ENCODE data around the gene SPRY4. TPM values are rescaled to one million over a fixed set of nuclear protein-coding genes. Genes with fewer than 3 reads are reported as not detected.

Gene SPRY4
- total RNA-seq, 1 experiment from 2014 or later: 140 TPM

GRCh38 chr5:142356716-142357468 lies 32.1 kb upstream of the SPRY4 start (continued):
- no peak for TF ChIP-seq OVOL2 (CRISPR knock-in tag; IDR thresholded peaks at IDR 0.05; ENCODE audit: borderline replicate concordance)
- TF ChIP-seq, protein P1, sequence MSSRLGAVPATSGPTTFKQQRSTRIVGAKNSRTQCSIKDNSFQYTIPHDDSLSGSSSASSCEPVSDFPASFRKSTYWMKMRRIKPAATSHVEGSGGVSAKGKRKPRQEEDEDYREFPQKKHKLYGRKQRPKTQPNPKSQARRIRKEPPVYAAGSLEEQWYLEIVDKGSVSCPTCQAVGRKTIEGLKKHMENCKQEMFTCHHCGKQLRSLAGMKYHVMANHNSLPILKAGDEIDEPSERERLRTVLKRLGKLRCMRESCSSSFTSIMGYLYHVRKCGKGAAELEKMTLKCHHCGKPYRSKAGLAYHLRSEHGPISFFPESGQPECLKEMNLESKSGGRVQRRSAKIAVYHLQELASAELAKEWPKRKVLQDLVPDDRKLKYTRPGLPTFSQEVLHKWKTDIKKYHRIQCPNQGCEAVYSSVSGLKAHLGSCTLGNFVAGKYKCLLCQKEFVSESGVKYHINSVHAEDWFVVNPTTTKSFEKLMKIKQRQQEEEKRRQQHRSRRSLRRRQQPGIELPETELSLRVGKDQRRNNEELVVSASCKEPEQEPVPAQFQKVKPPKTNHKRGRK (CRISPR knock-in tag; IDR thresholded peaks at IDR 0.05; ENCODE audit: borderline replicate concordance): no peak
- 0 out of 2 replicates have a peak, but pooled peaks have one; percentile 36 for TF ChIP-seq NFATC4 (CRISPR knock-in tag; IDR thresholded peaks at IDR 0.05)
- TF ChIP-seq, protein P2, sequence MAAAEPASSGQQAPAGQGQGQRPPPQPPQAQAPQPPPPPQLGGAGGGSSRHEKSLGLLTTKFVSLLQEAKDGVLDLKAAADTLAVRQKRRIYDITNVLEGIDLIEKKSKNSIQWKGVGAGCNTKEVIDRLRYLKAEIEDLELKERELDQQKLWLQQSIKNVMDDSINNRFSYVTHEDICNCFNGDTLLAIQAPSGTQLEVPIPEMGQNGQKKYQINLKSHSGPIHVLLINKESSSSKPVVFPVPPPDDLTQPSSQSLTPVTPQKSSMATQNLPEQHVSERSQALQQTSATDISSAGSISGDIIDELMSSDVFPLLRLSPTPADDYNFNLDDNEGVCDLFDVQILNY (CRISPR knock-in tag; IDR thresholded peaks at IDR 0.05): peak; percentile 85
- no peak for TF ChIP-seq IRF1 (CRISPR knock-in tag; IDR thresholded peaks at IDR 0.05)
- TF ChIP-seq ZNF317 (CRISPR knock-in tag; IDR thresholded peaks at IDR 0.05; ENCODE audit: borderline replicate concordance, low read depth): 0 out of 2 replicates have a peak, but pooled peaks have one; percentile 29
- TF ChIP-seq, protein P3, sequence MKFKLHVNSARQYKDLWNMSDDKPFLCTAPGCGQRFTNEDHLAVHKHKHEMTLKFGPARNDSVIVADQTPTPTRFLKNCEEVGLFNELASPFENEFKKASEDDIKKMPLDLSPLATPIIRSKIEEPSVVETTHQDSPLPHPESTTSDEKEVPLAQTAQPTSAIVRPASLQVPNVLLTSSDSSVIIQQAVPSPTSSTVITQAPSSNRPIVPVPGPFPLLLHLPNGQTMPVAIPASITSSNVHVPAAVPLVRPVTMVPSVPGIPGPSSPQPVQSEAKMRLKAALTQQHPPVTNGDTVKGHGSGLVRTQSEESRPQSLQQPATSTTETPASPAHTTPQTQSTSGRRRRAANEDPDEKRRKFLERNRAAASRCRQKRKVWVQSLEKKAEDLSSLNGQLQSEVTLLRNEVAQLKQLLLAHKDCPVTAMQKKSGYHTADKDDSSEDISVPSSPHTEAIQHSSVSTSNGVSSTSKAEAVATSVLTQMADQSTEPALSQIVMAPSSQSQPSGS (CRISPR knock-in tag; IDR thresholded peaks at IDR 0.05; ENCODE audit: borderline replicate concordance, low read depth): no peak
- TF ChIP-seq, protein P4, sequence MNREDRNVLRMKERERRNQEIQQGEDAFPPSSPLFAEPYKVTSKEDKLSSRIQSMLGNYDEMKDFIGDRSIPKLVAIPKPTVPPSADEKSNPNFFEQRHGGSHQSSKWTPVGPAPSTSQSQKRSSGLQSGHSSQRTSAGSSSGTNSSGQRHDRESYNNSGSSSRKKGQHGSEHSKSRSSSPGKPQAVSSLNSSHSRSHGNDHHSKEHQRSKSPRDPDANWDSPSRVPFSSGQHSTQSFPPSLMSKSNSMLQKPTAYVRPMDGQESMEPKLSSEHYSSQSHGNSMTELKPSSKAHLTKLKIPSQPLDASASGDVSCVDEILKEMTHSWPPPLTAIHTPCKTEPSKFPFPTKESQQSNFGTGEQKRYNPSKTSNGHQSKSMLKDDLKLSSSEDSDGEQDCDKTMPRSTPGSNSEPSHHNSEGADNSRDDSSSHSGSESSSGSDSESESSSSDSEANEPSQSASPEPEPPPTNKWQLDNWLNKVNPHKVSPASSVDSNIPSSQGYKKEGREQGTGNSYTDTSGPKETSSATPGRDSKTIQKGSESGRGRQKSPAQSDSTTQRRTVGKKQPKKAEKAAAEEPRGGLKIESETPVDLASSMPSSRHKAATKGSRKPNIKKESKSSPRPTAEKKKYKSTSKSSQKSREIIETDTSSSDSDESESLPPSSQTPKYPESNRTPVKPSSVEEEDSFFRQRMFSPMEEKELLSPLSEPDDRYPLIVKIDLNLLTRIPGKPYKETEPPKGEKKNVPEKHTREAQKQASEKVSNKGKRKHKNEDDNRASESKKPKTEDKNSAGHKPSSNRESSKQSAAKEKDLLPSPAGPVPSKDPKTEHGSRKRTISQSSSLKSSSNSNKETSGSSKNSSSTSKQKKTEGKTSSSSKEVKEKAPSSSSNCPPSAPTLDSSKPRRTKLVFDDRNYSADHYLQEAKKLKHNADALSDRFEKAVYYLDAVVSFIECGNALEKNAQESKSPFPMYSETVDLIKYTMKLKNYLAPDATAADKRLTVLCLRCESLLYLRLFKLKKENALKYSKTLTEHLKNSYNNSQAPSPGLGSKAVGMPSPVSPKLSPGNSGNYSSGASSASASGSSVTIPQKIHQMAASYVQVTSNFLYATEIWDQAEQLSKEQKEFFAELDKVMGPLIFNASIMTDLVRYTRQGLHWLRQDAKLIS (CRISPR knock-in tag; IDR thresholded peaks at IDR 0.05; ENCODE audit: borderline replicate concordance): 0 out of 2 replicates have a peak, but pooled peaks have one; percentile 36
- TF ChIP-seq, protein P5, sequence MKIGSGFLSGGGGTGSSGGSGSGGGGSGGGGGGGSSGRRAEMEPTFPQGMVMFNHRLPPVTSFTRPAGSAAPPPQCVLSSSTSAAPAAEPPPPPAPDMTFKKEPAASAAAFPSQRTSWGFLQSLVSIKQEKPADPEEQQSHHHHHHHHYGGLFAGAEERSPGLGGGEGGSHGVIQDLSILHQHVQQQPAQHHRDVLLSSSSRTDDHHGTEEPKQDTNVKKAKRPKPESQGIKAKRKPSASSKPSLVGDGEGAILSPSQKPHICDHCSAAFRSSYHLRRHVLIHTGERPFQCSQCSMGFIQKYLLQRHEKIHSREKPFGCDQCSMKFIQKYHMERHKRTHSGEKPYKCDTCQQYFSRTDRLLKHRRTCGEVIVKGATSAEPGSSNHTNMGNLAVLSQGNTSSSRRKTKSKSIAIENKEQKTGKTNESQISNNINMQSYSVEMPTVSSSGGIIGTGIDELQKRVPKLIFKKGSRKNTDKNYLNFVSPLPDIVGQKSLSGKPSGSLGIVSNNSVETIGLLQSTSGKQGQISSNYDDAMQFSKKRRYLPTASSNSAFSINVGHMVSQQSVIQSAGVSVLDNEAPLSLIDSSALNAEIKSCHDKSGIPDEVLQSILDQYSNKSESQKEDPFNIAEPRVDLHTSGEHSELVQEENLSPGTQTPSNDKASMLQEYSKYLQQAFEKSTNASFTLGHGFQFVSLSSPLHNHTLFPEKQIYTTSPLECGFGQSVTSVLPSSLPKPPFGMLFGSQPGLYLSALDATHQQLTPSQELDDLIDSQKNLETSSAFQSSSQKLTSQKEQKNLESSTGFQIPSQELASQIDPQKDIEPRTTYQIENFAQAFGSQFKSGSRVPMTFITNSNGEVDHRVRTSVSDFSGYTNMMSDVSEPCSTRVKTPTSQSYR (CRISPR knock-in tag; IDR thresholded peaks at IDR 0.05): peak; percentile 54; the same call in 1 of the 2 replicates
- TF ChIP-seq STAT6 (CRISPR knock-in tag; conservative IDR thresholded peaks at IDR 0.05; ENCODE audit: low read depth): no peak
- TF ChIP-seq TEAD1 (CRISPR knock-in tag; IDR thresholded peaks at IDR 0.05): peak; percentile 76; the same call in 1 of the 2 replicates
- no peak for TF ChIP-seq GTF2I (CRISPR knock-in tag; conservative IDR thresholded peaks at IDR 0.05)
- peak; percentile 78 for TF ChIP-seq ETV6 (CRISPR knock-in tag; IDR thresholded peaks at IDR 0.05)
- no peak for TF ChIP-seq HMGA2 (CRISPR knock-in tag; IDR thresholded peaks at IDR 0.05)
- no peak for TF ChIP-seq ELF4 (CRISPR knock-in tag; IDR thresholded peaks at IDR 0.05; ENCODE audit: low read depth)
- TF ChIP-seq FOXP1 (CRISPR knock-in tag; IDR thresholded peaks at IDR 0.05; ENCODE audit: borderline replicate concordance): peak; percentile 91; the same call in 1 of the 2 replicates

All from WTC11 (cell line).